ENCODE measurements around the gene STOX2.

GRCh38 chr4:183920512-183920911 lies 15.4 kb downstream of the STOX2 start:
- TF ChIP-seq RNF2 (IDR thresholded peaks at IDR 0.05; ENCODE audit: borderline replicate concordance, low read depth, low read length, missing control alignments, poor library complexity, severe bottlenecking) (no peak), BACH1 (IDR thresholded peaks at IDR 0.05; ENCODE audit: low read length) (no peak), JUND (IDR thresholded peaks at IDR 0.05; ENCODE audit: low read length) (no peak), CTCF (IDR thresholded peaks at IDR 0.05; ENCODE audit: control extremely low read depth in 1 of 3, insufficient read depth in 1 of 3, low read depth in 1 of 3, low read length in 3 of 3) (no peak)
